ENCODE measurements around the gene SFXN3. TPM values are rescaled to one million over a fixed set of nuclear protein-coding genes. Genes with fewer than 3 reads are reported as not detected.
A peak's percentile ranks its signal among the peaks of the same experiment; 100 is the strongest.

SFXN3 gene
- total RNA-seq, 1 experiment from 2014 or later = 101 TPM

DNA sequence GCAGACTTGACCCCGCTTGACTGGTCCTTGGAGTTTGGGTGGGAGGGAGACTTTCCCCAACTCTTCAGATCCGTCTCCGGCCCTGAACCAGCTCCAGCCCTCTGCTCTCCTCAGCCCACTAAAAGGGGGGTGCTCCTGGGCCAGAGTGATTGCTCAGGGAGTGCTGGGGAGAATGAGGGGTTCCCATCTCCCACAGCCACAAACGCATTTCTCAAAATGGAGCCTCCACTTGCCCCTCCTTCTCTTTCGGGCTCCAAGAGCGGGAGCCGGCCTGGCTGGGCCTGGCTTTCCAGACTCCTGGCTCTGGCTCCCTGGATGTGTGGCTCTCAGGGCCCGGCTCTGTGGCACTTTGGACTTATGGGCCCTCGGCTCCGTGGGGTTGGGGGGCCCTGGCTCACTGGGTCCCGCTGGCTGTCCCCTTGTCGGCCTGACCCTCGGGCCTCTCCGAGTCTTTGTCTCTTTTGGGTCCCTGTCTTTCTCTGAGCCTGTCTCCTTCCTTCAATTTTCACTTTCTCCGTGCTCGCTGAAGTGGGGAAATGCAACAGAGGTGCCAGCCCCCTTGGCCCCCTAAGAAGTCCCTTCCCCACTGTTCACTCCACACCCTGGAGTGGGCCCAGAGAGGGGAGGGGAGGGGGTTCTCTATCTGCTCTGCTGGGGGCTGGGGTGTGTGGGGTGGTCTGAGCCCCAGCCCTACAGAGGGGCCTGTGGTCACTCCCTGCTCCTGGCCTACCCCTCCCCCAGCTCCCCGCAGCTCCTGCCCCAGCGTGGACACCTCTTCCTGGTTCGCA lies 30.7 kb upstream of the SFXN3 start:
- peak; percentile 54 for DNase-seq (ENCODE audit: low spot score)

- DNase-seq (ENCODE audit: low spot score) = peak; percentile 62
These were observed 29.9 kb upstream of the SFXN3 start for GRCh38 chr10:101000915-101001658.

- DNase-seq (ENCODE audit: low spot score) = no peak
These were observed 29.4 kb upstream of the SFXN3 start for GRCh38 chr10:101001659-101002035.

GRCh38 chr10:101002456-101002855 lies 28.6 kb upstream of the SFXN3 start:
- no peak for DNase-seq (ENCODE audit: low spot score)

- DNase-seq (ENCODE audit: low spot score) = no peak
These were observed 27.3 kb upstream of the SFXN3 start for GRCh38 chr10:101003639-101004206.

DNA sequence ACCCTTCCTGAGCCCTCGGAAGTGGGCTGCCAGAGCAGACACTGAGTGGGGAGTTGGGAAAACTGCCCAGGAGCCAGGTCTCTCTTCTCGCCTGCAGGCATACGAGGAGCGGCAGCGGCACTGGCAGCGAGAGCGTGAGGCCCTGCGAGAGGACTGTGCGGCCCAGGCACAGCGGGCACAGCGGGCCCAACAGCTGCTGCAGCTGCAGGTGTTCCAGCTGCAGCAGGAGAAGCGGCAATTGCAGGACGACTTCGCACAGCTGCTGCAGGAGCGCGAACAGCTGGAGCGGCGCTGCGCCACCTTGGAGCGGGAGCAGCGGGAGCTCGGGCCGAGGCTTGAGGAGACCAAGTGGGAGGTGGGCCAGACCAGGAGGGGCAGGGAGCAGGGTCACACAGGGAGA lies 25.7 kb upstream of the SFXN3 start:
- DNase-seq (ENCODE audit: low spot score) = no peak

DNA sequence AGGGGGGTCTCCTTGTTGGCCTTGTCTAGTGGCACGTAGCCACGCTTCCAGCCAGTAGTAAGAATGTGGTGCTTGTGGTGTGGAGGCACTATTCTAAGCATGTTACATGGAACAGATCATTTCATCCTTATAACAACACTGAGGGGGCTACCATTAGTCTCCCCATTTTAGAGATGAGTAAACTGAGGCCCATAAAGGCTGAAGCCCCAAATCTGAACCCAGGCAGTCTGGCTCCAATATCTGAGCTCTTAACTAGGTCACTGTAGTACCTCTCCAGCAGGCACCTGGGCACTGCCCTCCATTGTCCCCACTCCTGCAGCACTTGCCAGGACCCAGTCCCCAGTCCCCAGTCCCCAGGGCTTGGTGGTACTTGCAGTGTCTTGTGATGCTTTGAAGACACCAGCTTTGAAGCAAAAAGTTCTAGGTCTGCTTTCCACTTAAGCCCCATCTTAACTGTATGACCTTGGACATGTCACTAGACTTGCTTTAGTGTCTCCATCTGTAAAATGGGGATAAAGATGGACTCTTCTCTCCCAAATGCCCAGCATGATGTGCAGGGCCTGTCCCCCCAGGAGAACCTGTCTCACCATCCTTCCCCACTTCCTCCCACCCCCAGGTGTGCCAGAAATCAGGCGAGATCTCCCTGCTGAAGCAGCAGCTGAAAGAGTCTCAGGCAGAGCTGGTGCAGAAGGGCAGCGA lies 25.0 kb upstream of the SFXN3 start:
- no peak for DNase-seq (ENCODE audit: low spot score)

DNA sequence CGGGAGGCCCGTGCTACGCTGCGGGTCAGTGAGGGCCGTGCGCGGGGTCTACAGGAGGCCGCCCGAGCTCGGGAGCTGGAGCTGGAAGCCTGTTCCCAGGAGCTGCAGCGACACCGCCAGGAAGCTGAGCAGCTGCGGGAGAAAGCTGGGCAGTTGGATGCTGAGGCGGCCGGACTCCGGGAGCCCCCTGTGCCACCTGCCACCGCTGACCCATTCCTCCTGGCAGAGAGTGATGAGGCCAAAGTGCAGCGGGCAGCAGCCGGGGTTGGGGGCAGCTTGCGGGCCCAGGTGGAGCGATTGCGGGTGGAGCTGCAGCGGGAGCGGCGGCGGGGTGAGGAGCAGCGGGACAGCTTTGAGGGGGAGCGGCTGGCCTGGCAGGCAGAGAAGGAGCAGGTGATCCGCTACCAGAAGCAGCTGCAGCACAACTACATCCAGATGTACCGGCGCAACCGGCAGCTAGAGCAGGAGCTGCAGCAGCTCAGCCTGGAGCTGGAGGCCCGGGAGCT lies 24.4 kb upstream of the SFXN3 start:
- no peak for DNase-seq (ENCODE audit: low spot score)

- DNase-seq (ENCODE audit: low spot score) = no peak
These were observed 23.8 kb upstream of the SFXN3 start for GRCh38 chr10:101007099-101007711.

- no peak for DNase-seq (ENCODE audit: low spot score)
These were observed 22.9 kb upstream of the SFXN3 start for GRCh38 chr10:101007915-101008822.

DNA sequence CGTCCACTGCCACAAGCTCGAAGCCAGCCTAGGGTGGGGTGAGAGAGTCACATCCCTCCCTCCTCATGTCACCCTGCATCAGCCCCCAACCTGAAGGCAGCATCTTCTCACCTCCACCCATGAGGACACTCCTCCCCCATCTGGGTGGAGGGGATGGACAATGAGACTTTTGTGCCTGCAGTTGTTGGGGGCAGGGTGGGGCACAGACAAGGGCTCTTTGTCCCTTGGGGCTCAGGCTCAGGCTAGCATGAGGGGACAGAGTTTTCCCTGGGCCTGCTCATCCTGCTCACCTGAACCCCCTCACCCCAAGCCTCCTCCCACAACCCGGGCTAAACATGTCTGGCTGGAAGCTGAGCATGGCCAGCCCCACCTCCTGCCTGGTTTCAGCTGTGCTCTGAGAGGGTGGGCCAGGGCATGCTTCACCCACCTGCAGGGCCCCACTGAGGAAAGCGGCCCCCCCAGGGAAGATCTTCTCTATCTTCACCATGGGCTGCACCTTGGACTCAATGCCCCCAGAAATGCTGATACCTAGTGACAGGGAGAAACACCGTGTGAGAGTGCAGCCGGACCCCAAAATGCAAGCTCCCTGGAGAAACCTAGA lies 22.1 kb upstream of the SFXN3 start:
- DNase-seq (ENCODE audit: low spot score) = peak; percentile 78

GRCh38 chr10:101010329-101010728 lies 20.7 kb upstream of the SFXN3 start:
- DNase-seq (ENCODE audit: low spot score) = no peak

DNA sequence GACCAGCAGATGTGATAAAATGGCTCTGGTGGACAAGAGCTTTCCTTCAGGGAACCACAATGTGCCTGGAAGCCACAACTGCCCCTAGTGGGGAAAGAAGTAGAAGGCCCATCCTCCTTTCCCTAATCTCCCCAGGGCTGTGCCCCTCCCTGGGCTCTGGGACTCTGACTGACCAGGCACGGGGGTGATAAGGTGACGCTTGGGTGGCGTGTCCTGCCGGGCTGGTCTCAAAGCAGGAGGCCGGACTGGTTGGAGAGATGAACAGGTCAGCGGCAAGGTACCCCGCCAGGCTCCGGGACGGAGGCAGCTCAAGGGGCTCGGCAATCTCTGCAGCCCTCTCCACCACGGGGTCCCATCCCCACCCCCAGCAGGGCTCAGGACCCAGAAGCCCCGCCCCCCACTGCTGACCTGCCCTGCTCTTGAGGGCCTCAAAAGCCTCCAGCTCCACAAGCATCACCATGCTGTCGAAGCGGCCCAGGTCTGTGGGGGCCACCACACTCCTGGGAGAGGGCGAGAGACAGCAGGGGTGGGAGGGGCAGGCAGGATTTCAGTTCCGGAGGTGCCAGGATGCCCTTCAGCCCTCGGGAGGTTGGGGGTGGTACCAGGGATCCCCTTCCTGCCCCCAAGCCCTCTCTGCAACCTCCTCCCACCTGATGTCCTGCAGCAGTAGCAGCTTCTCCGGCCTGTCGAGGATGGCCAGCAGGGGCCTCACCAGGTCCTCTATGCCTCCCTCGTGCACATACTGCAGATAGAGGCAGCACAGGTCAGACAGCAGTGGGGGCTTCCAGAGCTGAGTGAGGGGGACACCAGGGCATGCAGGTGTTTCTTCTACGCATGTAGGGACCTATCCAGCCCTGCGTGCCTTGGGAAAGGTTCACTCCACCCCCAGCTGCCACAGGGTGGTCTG lies 19.3 kb upstream of the SFXN3 start:
- DNase-seq (ENCODE audit: low spot score) = peak; percentile 67

DNA sequence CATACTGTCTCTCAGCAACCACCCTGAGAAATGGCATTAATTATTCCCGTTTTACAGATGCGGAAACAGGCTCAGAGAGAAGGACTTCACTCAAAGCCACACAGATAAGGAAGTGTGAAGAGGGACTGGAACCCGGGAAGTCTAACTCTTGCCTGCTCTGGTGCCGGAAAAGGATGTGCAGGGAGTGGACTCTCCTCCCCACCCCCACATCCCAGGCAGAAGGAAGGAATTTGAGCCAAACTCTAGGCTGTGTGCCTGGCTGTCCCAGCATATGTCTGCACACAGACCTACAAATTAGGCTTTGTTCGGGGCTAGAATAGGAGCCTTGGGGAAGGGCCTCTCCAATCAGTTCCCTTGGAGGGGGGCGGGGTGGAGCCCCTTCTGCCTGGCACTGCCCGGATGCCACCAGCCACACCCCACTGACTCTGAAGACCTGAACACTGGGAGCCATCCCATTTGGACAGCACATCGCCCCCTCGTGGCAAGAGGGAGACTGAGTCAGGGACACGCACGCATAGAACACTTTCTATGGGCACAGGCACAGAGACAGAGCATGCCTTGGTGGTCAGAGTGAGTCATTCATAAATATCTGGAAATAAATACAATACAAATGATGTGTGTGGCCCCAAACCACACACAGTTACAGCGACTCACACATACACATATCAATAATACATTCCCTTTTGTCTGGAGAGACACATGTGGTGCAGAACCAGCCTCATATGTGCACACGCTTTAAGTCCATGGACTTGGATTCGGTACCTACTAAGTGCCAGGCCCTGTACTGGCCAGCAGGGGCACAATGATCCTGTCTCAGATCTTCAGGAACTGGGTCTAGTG lies 18.3 kb upstream of the SFXN3 start:
- peak; percentile 95 for DNase-seq (ENCODE audit: low spot score)

GRCh38 chr10:101013365-101013825 lies 17.6 kb upstream of the SFXN3 start:
- DNase-seq (ENCODE audit: low spot score) = no peak

GRCh38 chr10:101014230-101014884 lies 16.7 kb upstream of the SFXN3 start:
- DNase-seq (ENCODE audit: low spot score) = peak; percentile 91

- DNase-seq (ENCODE audit: low spot score) = peak; percentile 14
These were observed 16.0 kb upstream of the SFXN3 start for GRCh38 chr10:101014966-101015581.
